GM19193 (cell line): ENCODE measurements around the gene TMC5.

Experiments used
- POLR2A ChIP-seq: IDR thresholded peaks from 4 replicates; pipeline ENCODE4 v1.6.1; 2011; ENCODE audit not compliant: insufficient read depth, insufficient read length; ENCODE audit errors: extremely low read depth

The TMC5 gene

DNA sequence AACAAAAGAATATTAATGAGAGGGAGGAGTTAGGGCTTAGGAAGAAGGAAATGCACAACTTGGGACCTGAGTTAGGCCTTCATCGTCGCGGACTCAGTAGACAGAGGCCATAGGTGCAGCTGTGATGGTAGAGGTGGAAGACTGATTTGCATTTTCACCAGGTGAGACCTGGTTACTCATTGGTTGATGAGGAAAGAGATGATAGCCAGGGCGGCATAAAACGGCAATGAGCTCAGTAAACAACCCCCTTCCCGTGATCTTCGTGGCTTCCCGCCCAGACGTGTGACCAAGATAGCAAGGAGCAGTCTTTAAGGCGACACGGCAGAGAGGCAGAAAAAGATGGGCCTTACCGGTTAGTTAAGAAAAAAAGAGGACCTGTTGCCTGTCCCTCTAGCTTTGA lies at the start of gene TMC5:
Gene TMC5 (plus strand): TSS at position 244 of the 400 bp plus-strand sequence. CDS start 22,156 bp downstream, outside the sequence.
- no peak for TF ChIP-seq POLR2A

GRCh38 chr16:19374402-19374801 lies 43.3 kb upstream of the TMC5 start:
- no peak for TF ChIP-seq POLR2A

- TF ChIP-seq POLR2A: no peak
These were observed 42.0 kb upstream of the TMC5 start for GRCh38 chr16:19375561-19376158.

DNA sequence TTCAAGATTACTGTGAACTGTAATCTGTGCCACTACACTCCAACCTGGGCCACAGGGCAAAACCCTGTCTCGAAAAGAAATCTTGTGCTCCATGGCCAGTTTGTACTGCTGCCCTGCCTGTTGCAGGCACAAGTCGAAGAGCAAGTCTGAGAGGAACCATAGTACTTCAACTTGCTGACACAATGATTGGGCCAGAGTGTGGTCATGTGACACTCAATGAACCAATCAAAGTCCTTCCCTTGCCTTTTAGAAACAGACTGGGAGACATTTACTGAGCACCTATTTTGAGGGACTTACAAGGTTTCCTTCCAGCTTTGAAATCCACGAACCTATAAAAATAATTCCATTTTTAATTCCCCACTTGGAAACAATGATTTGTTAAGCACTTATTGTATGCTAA lies 39.8 kb upstream of the TMC5 start:
- no peak for TF ChIP-seq POLR2A

DNA sequence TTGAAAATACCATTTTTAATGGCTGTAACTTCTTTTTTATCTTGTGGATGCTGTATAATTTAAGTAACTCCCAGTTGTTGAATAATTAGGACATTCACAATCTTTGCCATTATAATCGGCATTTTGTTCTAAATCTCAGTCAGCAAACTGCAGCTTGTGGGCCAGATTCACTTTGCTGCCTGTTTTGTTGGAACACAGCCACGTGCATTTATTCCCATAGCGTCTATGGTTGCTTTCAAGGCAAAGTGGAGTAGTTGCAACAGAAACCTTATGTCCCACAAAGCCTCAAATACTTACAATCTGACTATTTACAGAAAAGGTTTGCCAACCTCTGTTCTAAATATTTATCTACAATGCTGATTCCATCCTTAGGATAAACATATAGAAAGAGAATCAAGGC lies 39.2 kb upstream of the TMC5 start:
- TF ChIP-seq POLR2A: no peak

DNA sequence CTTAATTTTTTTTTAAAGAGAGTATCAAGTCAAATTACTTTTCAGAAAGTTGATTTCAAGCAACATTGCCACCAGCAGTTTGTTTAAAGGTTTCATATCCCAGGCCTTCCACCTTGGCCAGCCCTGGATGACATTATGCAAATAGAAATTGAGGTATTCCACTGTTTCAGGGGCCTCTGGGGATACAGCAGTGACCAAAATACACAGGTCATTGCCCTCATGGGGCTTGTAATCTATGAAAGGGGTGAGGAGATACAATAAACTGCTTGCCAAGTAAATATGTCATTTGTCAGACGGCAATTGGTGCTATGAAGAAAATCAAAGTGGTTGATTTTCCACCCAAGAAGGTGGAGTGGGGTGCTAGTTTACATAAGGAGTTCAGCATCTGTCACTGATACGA lies 37.8 kb upstream of the TMC5 start:
- no peak for TF ChIP-seq POLR2A

DNA sequence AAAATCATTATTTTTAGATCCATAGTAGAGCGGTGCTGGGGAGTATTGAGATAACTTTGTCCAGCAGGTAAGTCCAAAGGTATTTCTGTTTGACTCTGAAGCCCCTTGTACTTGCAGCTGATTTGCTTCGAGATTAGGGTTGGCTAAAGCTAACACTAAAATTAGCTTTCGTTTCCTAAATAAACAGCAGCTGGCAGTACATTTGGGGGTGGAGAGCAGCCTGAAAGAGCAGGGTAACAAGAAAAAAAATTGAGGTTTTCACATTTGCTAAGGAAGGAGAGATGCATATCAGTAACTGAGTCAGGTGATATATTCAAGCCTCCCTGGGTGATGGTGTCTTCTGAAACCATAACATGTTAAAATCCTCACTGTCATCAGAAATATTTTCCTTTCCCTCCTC lies 37.4 kb upstream of the TMC5 start:
- no peak for TF ChIP-seq POLR2A

DNA sequence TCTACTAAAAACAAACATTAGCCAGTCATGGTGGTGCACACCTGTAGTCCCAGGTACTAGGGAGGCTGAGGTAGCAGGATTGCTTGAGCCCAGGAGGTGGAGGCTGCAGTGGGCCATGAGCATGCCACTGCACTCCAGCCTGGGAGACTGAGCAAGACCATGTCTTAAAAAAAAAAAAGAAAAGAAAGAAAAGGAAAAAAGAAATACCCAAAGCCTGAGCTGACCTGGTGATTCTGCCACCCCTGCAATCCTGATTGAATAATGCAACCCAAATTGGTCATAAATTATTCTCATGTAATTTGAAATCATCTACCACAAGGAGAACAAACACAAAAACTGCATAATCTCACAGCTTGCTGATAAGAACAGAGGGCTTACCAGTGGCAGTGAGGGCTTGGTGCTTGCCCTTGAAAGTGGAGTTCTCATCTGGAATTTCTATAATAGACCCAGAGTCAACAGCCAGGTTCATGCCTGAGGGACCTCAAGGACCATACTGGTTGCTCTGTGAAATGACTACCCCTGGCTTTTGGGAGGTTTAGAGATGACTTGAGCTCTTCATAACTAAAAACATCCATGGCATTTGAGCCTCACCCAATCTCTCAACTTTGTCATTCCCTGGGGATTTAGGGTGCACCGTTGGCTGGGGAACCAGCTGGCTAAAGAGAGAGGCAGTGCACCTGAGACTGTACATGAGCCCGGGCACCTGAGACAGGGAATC lies 35.4 kb upstream of the TMC5 start:
- TF ChIP-seq POLR2A: no peak

- no peak for TF ChIP-seq POLR2A
These were observed 34.5 kb upstream of the TMC5 start for GRCh38 chr16:19382887-19383816.

DNA sequence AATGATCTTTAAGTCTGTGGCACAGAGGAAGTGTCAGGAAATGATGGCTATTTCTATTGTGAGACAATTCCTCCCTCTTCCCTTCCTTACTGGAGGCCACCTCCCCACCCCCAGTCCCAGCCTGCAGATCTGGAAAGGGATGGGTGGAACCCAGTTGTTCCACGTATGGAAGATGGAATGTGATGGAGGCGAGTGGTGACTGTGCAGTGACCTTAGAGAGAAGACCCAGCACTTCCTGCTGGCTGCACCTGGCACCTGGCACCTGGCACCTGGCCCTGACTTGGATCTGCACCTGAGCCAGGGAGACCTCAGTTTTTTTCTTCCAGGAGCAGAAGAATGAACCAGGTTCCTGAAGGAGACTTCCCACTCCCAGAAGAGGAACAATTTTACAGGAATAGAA lies 33.0 kb upstream of the TMC5 start:
- no peak for TF ChIP-seq POLR2A

- no peak for TF ChIP-seq POLR2A
These were observed 31.2 kb upstream of the TMC5 start for GRCh38 chr16:19386525-19386924.

- no peak for TF ChIP-seq POLR2A
These were observed 28.4 kb upstream of the TMC5 start for GRCh38 chr16:19389246-19389645.

GRCh38 chr16:19392352-19392751 lies 25.3 kb upstream of the TMC5 start:
- TF ChIP-seq POLR2A: no peak

DNA sequence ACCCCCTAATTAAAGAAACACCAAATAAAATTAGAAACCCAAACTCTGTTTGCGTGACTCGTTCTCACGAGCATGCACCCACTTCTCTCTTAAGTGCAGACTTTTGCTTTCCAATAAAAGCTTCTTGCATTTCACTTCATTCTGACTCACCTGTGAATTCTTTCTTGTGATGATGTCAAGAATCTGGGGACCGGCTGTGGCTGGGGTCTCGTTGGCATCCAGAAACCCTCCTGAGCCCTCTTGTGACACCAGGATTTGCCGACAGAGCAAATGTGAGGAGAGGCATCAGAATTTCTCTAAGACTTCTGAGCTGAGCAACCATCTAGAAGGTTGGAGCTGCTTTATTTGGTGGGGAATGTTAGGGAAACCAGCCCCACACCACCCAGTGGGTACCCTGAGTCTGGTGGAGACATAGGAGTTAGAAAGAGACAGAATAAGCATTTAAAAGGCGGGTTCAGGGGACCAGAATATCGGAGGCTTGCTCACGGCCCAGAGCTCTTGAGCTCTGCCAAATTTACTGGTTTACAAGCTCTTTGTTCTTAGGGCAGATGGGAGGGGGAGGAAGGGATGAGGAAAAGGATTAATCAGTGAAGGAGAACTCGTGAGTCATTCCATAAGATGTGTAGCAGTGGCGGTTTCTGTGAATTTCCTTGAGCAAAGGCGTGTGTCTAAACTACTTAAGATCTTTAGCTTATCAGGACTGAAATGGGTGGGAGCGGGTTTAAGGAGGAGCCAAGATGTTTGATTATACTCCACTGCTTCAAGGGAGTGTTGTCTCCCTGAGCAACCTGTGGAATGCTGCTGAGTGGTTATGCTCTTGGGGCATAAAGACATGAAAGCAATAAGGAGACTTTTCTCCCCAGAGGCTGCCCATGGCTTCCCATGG lies 24.2 kb upstream of the TMC5 start:
- no peak for TF ChIP-seq POLR2A
